H1 (cell line): Measurements from ENCODE around the gene BMF. TPM values are rescaled to one million over a fixed set of nuclear protein-coding genes. Genes with fewer than 3 reads are reported as not detected.

Experiments used
- CTCF ChIA-PET: fragments of 300-600 bp; sonication (Branson Sonifier 250); formaldehyde crosslinking; loops from one replicate; lab custom pipeline; 2021; ENCODE audit not compliant: partially characterized antibody; lab: Charles Lee
- POLR2A ChIA-PET: fragments of 300-600 bp; sonication (Branson Sonifier 250); formaldehyde crosslinking; loops from one replicate; lab custom pipeline; 2021; ENCODE audit warnings: inconsistent platforms; ENCODE audit not compliant: partially characterized antibody; lab: Charles Lee
- DNase-seq, 2 experiments: peaks; one replicate each; pipeline versions ENCODE4 v3.0.0 to v3.0.0-alpha.2; 2010 to 2022; ENCODE audit warnings: low spot score in 2 of 2, low read depth in 1 of 2, mixed read lengths in 1 of 2
- FAIRE-seq: peaks from 2 replicates; lab custom pipeline; 2011; peaks lifted over from hg19 to GRCh38; lab: Jason Lieb, UNC
- H2AFZ ChIP-seq: 2 replicates; pipeline ENCODE4 v1.8.1; 2012; ENCODE audit warnings: low read length, inconsistent platforms
- H2AK5ac ChIP-seq: 2 replicates; pipeline ENCODE4 v1.6.1; 2013; ENCODE audit warnings: low read depth, low read length
- H2BK120ac ChIP-seq: replicated peaks from 2 replicates; pipeline ENCODE3; 2013; ENCODE audit warnings: low read depth, low read length, inconsistent platforms
- H2BK12ac ChIP-seq: 2 replicates; pipeline ENCODE4 v1.6.1; 2013; ENCODE audit warnings: low read depth, low read length
- H2BK15ac ChIP-seq: 2 replicates; pipeline ENCODE4 v1.6.1; 2013; ENCODE audit warnings: low read length
- H2BK20ac ChIP-seq: 2 replicates; pipeline ENCODE4 v1.6.1; 2013; ENCODE audit warnings: low read length
- H2BK5ac ChIP-seq: 2 replicates; pipeline ENCODE4 v1.6.1; 2013; ENCODE audit warnings: low read depth, low read length
- H3K14ac ChIP-seq: 2 replicates; pipeline ENCODE4 v1.6.1; 2013; ENCODE audit warnings: inconsistent platforms; ENCODE audit not compliant: insufficient read length
- H3K18ac ChIP-seq: 2 replicates; pipeline ENCODE4 v1.6.1; 2013; ENCODE audit warnings: low read length; ENCODE audit errors: extremely low read depth
- H3K23ac ChIP-seq: 2 replicates; pipeline ENCODE4 v1.6.1; 2013; ENCODE audit warnings: inconsistent platforms; ENCODE audit not compliant: insufficient read length
- H3K23me2 ChIP-seq: 2 replicates; pipeline ENCODE4 v1.6.1; 2013; ENCODE audit warnings: low read depth, low read length
- H3K27ac ChIP-seq: 2 replicates; pipeline ENCODE4 v1.6.1; 2011; ENCODE audit warnings: low read depth, low read length, inconsistent platforms
- H3K27me3 ChIP-seq, 4 experiments: replicated peaks in 1 of 4; 1 replicate in 1 of 4; 2 replicates in 3 of 4; pipeline versions ENCODE4 v1.6.1 to v1.8.1; 2011 to 2013; ENCODE audit warnings: low read length in 3 of 4, mild to moderate bottlenecking in 3 of 4, inconsistent platforms in 2 of 4, mixed read lengths in 2 of 4, moderate library complexity in 1 of 4; ENCODE audit not compliant: control insufficient read depth in 3 of 4, insufficient read depth in 3 of 4; ENCODE audit errors: extremely low read depth in 1 of 4
- H3K36me3 ChIP-seq, 4 experiments: 2 replicates each; pipeline versions ENCODE4 v1.6.1 to v1.8.1; 2011 to 2013; ENCODE audit warnings: mild to moderate bottlenecking in 4 of 4, low read length in 3 of 4, moderate library complexity in 2 of 4, control low read depth in 1 of 4, inconsistent platforms in 1 of 4; ENCODE audit not compliant: insufficient read depth in 4 of 4, control insufficient read depth in 2 of 4
- H3K4ac ChIP-seq: replicated peaks from 2 replicates; pipeline ENCODE3; 2013; ENCODE audit warnings: low read length, low read depth, mixed read lengths, inconsistent platforms; ENCODE audit not compliant: insufficient read length
- H3K4me1 ChIP-seq, 4 experiments: replicated peaks in 1 of 4; 1 replicate in 1 of 4; 2 replicates in 3 of 4; pipeline versions ENCODE4 v1.6.1 to v1.8.1; 2011 to 2013; ENCODE audit warnings: low read length in 3 of 4, inconsistent platforms in 2 of 4, mixed read lengths in 1 of 4; ENCODE audit not compliant: insufficient read depth in 4 of 4, control insufficient read depth in 3 of 4
- H3K4me2 ChIP-seq, 2 experiments: 2 replicates each; pipeline versions ENCODE4 v1.6.1 to v1.8.1; 2011 to 2013; ENCODE audit warnings: low read depth in 2 of 2, low read length in 2 of 2, control low read depth in 1 of 2, inconsistent platforms in 1 of 2, mild to moderate bottlenecking in 1 of 2; ENCODE audit not compliant: insufficient read depth in 1 of 2
- H3K4me3 ChIP-seq, 4 experiments: fragments of 200-600, 300-600 bp in 1 of 4; sonication (generic), shearing (Covaris generic), sonication (Bioruptor Twin) in 1 of 4; 2 replicates each; pipeline versions ENCODE4 v1.5.1 to v1.8.1; 2011 to 2016; ENCODE audit warnings: low read length in 4 of 4, low read depth in 3 of 4, control low read depth in 2 of 4, inconsistent platforms in 2 of 4, mild to moderate bottlenecking in 2 of 4, mixed read lengths in 1 of 4, moderate library complexity in 1 of 4; ENCODE audit not compliant: insufficient read depth in 2 of 4; ENCODE audit errors: extremely low read depth in 1 of 4
- H3K56ac ChIP-seq: replicated peaks from 2 replicates; pipeline ENCODE3; 2013; ENCODE audit warnings: low read depth, mild to moderate bottlenecking, mixed read lengths, low read length, inconsistent platforms; ENCODE audit not compliant: insufficient read length
- H3K79me1 ChIP-seq: 2 replicates; pipeline ENCODE4 v1.6.1; 2013; ENCODE audit warnings: low read depth, low read length, control low read depth
- H3K79me2 ChIP-seq, 2 experiments: 2 replicates each; pipeline versions ENCODE4 v1.6.1 to v1.8.1; 2012 to 2013; ENCODE audit warnings: low read length in 2 of 2, mild to moderate bottlenecking in 2 of 2, inconsistent platforms in 1 of 2; ENCODE audit not compliant: insufficient read depth in 2 of 2, control insufficient read depth in 1 of 2
- H3K9ac ChIP-seq, 4 experiments: replicated peaks in 1 of 4; 1 replicate in 1 of 4; 2 replicates in 3 of 4; pipeline versions ENCODE4 v1.6.1 to v1.8.1; 2011 to 2013; ENCODE audit warnings: low read depth in 3 of 4, low read length in 3 of 4, control low read depth in 2 of 4, mild to moderate bottlenecking in 2 of 4, moderate library complexity in 2 of 4, inconsistent platforms in 1 of 4; ENCODE audit errors: extremely low read depth in 1 of 4
- H3K9me3 ChIP-seq, 2 experiments: 2 replicates each; pipeline versions ENCODE4 v1.6.1 to v1.8.1; 2012 to 2013; ENCODE audit warnings: mild to moderate bottlenecking in 2 of 2, moderate library complexity in 2 of 2, control low read depth in 1 of 2, inconsistent platforms in 1 of 2, low read depth in 1 of 2, low read length in 1 of 2, mixed read lengths in 1 of 2; ENCODE audit not compliant: insufficient read depth in 2 of 2
- H4K20me1 ChIP-seq, 2 experiments: replicated peaks in 1 of 2; 2 replicates each; pipeline versions ENCODE3 to v1.8.1; 2011 to 2013; ENCODE audit warnings: inconsistent platforms in 2 of 2, low read length in 2 of 2, mild to moderate bottlenecking in 1 of 2; ENCODE audit not compliant: insufficient read depth in 2 of 2, control insufficient read depth in 1 of 2
- H4K5ac ChIP-seq: 2 replicates; pipeline ENCODE4 v1.6.1; 2013; ENCODE audit warnings: low read length, low read depth, mixed read lengths, inconsistent platforms; ENCODE audit not compliant: insufficient read length
- H4K8ac ChIP-seq: 2 replicates; pipeline ENCODE4 v1.8.0; 2013; ENCODE audit warnings: mild to moderate bottlenecking, moderate library complexity, low read length, inconsistent platforms; ENCODE audit not compliant: insufficient read depth; ENCODE audit errors: extremely low read depth
- H4K91ac ChIP-seq: replicated peaks from 2 replicates; pipeline ENCODE3; 2013; ENCODE audit warnings: low read length, mixed read lengths, inconsistent platforms; ENCODE audit not compliant: insufficient read length
- ASH2L ChIP-seq: fragments of 200-600, 300-600 bp; sonication (generic); IDR thresholded peaks from one replicate; pipeline ENCODE4 v1.7.1; 2017; ENCODE audit warnings: low read length
- CTBP2 ChIP-seq: IDR thresholded peaks from 2 replicates; pipeline ENCODE4 v1.7.0; 2011; ENCODE audit warnings: borderline replicate concordance, mild to moderate bottlenecking, moderate library complexity, mixed read lengths, low read length; ENCODE audit not compliant: insufficient read depth, insufficient read length
- GABPA ChIP-seq: IDR thresholded peaks from 2 replicates; pipeline ENCODE4 v1.6.1; 2011; ENCODE audit warnings: mild to moderate bottlenecking, low read length, moderate library complexity, borderline replicate concordance; ENCODE audit not compliant: insufficient read depth
- GTF2F1 ChIP-seq: IDR thresholded peaks from 2 replicates; pipeline ENCODE4 v1.6.1; 2012; ENCODE audit warnings: low read depth, low read length, improper control_type of control experiment, borderline replicate concordance
- KDM1A ChIP-seq: fragments of 200-600, 300-600 bp; sonication (generic); IDR thresholded peaks from 2 replicates; pipeline ENCODE4 v1.7.1; 2016; ENCODE audit warnings: mild to moderate bottlenecking, low read length, borderline replicate concordance
- PHF8 ChIP-seq: fragments of 200-600 bp; sonication (generic); conservative IDR thresholded peaks from 2 replicates; pipeline ENCODE4 v1.7.1; 2012; ENCODE audit warnings: low read depth, mild to moderate bottlenecking, inconsistent platforms, low read length, moderate library complexity
- POU5F1 ChIP-seq: IDR thresholded peaks from 2 replicates; pipeline ENCODE4 v1.6.1; 2011; ENCODE audit warnings: low read depth, mild to moderate bottlenecking, low read length, moderate library complexity
- SAP30 ChIP-seq: fragments of 300-600 bp; sonication (generic); IDR thresholded peaks from 2 replicates; pipeline ENCODE4 v1.7.1; 2012; ENCODE audit warnings: low read length, moderate library complexity, mild to moderate bottlenecking, inconsistent platforms; ENCODE audit not compliant: insufficient read depth, insufficient replicate concordance
- TAF1 ChIP-seq: IDR thresholded peaks from 2 replicates; pipeline ENCODE4 v1.6.1; 2011; ENCODE audit warnings: mild to moderate bottlenecking, low read depth, low read length
- TAF7 ChIP-seq: optimal IDR thresholded peaks from 2 replicates; pipeline ENCODE3; 2011; ENCODE audit warnings: low read depth, mild to moderate bottlenecking, inconsistent platforms, low read length, moderate library complexity, borderline replicate concordance
- YY1 ChIP-seq: IDR thresholded peaks from 2 replicates; pipeline ENCODE4 v1.6.1; 2011; ENCODE audit warnings: low read depth, mild to moderate bottlenecking, low read length
- WGBS, 2 experiments: shearing (Covaris generic) in 1 of 2; methylation state at CpG; one replicate each; pipeline versions ENCODE4 v1.1.6 to v1.1.7; 2013 to 2015; ENCODE audit warnings: low lambda C conversion rate in 2 of 2, mixed read lengths in 2 of 2, inconsistent platforms in 1 of 2, low coverage in 1 of 2, missing lambda C conversion rate in 1 of 2; ENCODE audit not compliant: insufficient replicate concordance in 2 of 2, insufficient coverage in 1 of 2, insufficient read length in 1 of 2; ENCODE audit errors: extremely low coverage in 1 of 2, missing lambda C conversion rate in 1 of 2; 5-methylcytosine and 5-hydroxymethylcytosine counted together
- polyA plus RNA-seq, 7 experiments: library from polyadenylated mRNA; depleted of rRNA in 3 of 7; stranded (reverse) in 5 of 7; unstranded in 2 of 7; fragments of >200 nt in 5 of 7; fragments of 200-250 nt in 2 of 7; gene quantifications; 1 replicate in 5 of 7; 2 replicates in 1 of 7; 4 replicates in 1 of 7; pipeline versions ENCODE4 v1.2.1 to v1.2.3, GENCODE V29; 2011 to 2013; ENCODE audit warnings: missing spikeins in 2 of 7, mixed read lengths in 2 of 7
- total RNA-seq: library from RNA; stranded (reverse); fragmentation: NEBNext Ultra II Directional; extraction: Animal tissue kit (Norgen Biotek cat#: 25700); gene quantifications from 2 replicates; pipeline ENCODE4 v1.2.1, GENCODE V29; 2021
- TF ChIP-seq, protein P1 (sequence below): IDR thresholded peaks from 2 replicates; pipeline ENCODE4 v1.6.1; 2012; ENCODE audit warnings: inconsistent platforms

Gene BMF
- total and polyA plus RNA-seq, 2 of the 8 experiments (the other 6 are each of a cell fraction or from before 2014, with no cell fraction given) = 21.2 to 24.2 TPM

- Histone ChIP-seq H3K36me3 (no peaks in the 10 kb centered on the region), H4K20me1 (no peaks in the 10 kb centered on the region), H3K27ac (no peak overlapping the region), H4K91ac (no peak overlapping the region), H4K8ac (no peak overlapping the region), H3K4me3 (no peak overlapping the region), H3K27me3 (0 out of 7 replicates have a peak, but pooled peaks cover 0 to 2% (median 0%) of the 10 kb centered on the region in 4 experiments), H3K14ac (no peak overlapping the region), H2BK5ac (no peak overlapping the region), H2BK120ac (no peak overlapping the region), H3K79me1 (no peaks in the 10 kb centered on the region), H3K9me3 (no peaks in the 10 kb centered on the region), H2AFZ (no peak overlapping the region), H2BK20ac (no peak overlapping the region), H3K4ac (no peak overlapping the region), H3K23me2 (no peaks in the 10 kb centered on the region; the same call in 1 of the 2 replicates), H3K4me1 (peaks cover 0 to 9% (median 0%) of the 10 kb centered on the region in 4 experiments; a peak in 3 of 7 replicates), H4K5ac (no peak overlapping the region), H3K9ac (no peak overlapping the region), H3K79me2 (no peaks in the 10 kb centered on the region), H3K56ac (no peak overlapping the region), H3K4me2 (no peak overlapping the region), H3K18ac (no peak overlapping the region), H2AK5ac (peak overlapping the region; percentile 65; the same call in 1 of the 2 replicates), H3K23ac (no peak overlapping the region), H2BK12ac (no peak overlapping the region), H2BK15ac (no peak overlapping the region)
- DNase-seq = no peak
- WGBS, 2 experiments = 93% methylated on average over 10 of the region's 10 CpGs; no CpG with 5 or more reads in 1 of the 2 experiments
- ChIA-PET CTCF (interaction anchor here (0.7 to 5.5 kb wide), 30 partner anchors 8 to 214 kb away, joined by 3 to 65 read pairs (median 4); no protein-coding TSS in a partner anchor), POLR2A (interaction anchor here (0.5 to 4.0 kb wide), 10 partner anchors 9 to 119 kb away, joined by 3 to 15 read pairs (median 4); no protein-coding TSS in a partner anchor)
- no peak for FAIRE-seq
- TF ChIP-seq TAF1 = no peak
- TF ChIP-seq PHF8 = no peak
- no peak for TF ChIP-seq CTBP2
- TF ChIP-seq, protein P1, sequence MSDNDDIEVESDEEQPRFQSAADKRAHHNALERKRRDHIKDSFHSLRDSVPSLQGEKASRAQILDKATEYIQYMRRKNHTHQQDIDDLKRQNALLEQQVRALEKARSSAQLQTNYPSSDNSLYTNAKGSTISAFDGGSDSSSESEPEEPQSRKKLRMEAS = no peak
- TF ChIP-seq SAP30 = no peak
- TF ChIP-seq POU5F1 = no peak
- TF ChIP-seq YY1 = no peak
- no peak for TF ChIP-seq GTF2F1
- no peak for TF ChIP-seq ASH2L
- no peak for TF ChIP-seq KDM1A
- no peak for TF ChIP-seq TAF7
- no peak for TF ChIP-seq GABPA
Measured at GRCh38 chr15:40060236-40060961, 48.3 kb downstream of the BMF start.
